T-helper 2 cell treated with Interferon-gamma antibody and Interleukin-4, amounts not matched to agents 5 μg/mL and 100 μg/mL, for 36 hours (primary cell): Measurements from ENCODE around the gene VAV1.

Experiments used
- DNase-seq: peaks from one replicate; pipeline ENCODE4 v3.0.0; 2021; ENCODE audit warnings: low spot score
- H3K27ac Mint-ChIP-seq: one replicate; pipeline ENCODE4 v1.8.0; 2021; ENCODE audit warnings: mild to moderate bottlenecking, mixed read lengths
- H3K27me3 Mint-ChIP-seq: one replicate; pipeline ENCODE4 v1.8.0; 2021; ENCODE audit warnings: low read depth, mixed read lengths
- H3K36me3 Mint-ChIP-seq: one replicate; pipeline ENCODE4 v1.8.0; 2021; ENCODE audit warnings: low read depth, mixed read lengths
- H3K4me1 Mint-ChIP-seq: one replicate; pipeline ENCODE4 v1.8.0; 2021; ENCODE audit warnings: low read depth, mixed read lengths
- H3K4me3 Mint-ChIP-seq: one replicate; pipeline ENCODE4 v1.8.0; 2022; ENCODE audit warnings: mild to moderate bottlenecking, moderate library complexity, mixed read lengths
- H3K9me3 Mint-ChIP-seq: one replicate; pipeline ENCODE4 v1.8.0; 2021; ENCODE audit warnings: mixed read lengths

VAV1 gene

GRCh38 chr19:6733338-6734095 is 39.0 kb upstream of the VAV1 start:
- no peak for DNase-seq
- Mint-ChIP-seq H3K36me3 (peaks cover 22% of the 10 kb centered on the region), H3K27me3 (no peaks in the 10 kb centered on the region), H3K9me3 (no peaks in the 10 kb centered on the region), H3K4me3 (no peak overlapping the region), H3K4me1 (peaks cover 18% of the 10 kb centered on the region), H3K27ac (no peak overlapping the region)

GRCh38 chr19:6734096-6734696 is 38.3 kb upstream of the VAV1 start:
- peaks cover 22% of the 10 kb centered on the region for H3K36me3 Mint-ChIP-seq
- no peak for DNase-seq
- no peaks in the 10 kb centered on the region for H3K9me3 Mint-ChIP-seq
- no peak overlapping the region for H3K4me3 Mint-ChIP-seq
- peaks cover 24% of the 10 kb centered on the region for H3K4me1 Mint-ChIP-seq
- H3K27me3 Mint-ChIP-seq = no peaks in the 10 kb centered on the region
- H3K27ac Mint-ChIP-seq = no peak overlapping the region

GRCh38 chr19:6735181-6735911 is 37.2 kb upstream of the VAV1 start:
- Mint-ChIP-seq H3K4me3 (peak overlapping the region; percentile 98), H3K36me3 (peaks cover 17% of the 10 kb centered on the region), H3K27me3 (no peaks in the 10 kb centered on the region), H3K9me3 (no peaks in the 10 kb centered on the region), H3K4me1 (peaks cover 26% of the 10 kb centered on the region), H3K27ac (peak overlapping the region; percentile 99)
- no peak for DNase-seq

- Mint-ChIP-seq H3K36me3 (peaks cover 17% of the 10 kb centered on the region), H3K4me1 (peaks cover 29% of the 10 kb centered on the region), H3K4me3 (peak overlapping the region; percentile 98), H3K27ac (peak overlapping the region; percentile 99), H3K27me3 (no peaks in the 10 kb centered on the region), H3K9me3 (no peaks in the 10 kb centered on the region)
- DNase-seq = peak; percentile 79
Observed at GRCh38 chr19:6736169-6736916, 36.2 kb upstream of the VAV1 start.

- peaks cover 18% of the 10 kb centered on the region for H3K36me3 Mint-ChIP-seq
- DNase-seq = no peak
- peak overlapping the region; percentile 98 for H3K4me3 Mint-ChIP-seq
- H3K4me1 Mint-ChIP-seq = peaks cover 29% of the 10 kb centered on the region
- H3K9me3 Mint-ChIP-seq = no peaks in the 10 kb centered on the region
- H3K27me3 Mint-ChIP-seq = no peaks in the 10 kb centered on the region
- peak overlapping the region; percentile 99 for H3K27ac Mint-ChIP-seq
Observed at GRCh38 chr19:6736917-6737283, 35.6 kb upstream of the VAV1 start.

- peaks cover 17% of the 10 kb centered on the region for H3K36me3 Mint-ChIP-seq
- H3K27me3 Mint-ChIP-seq = no peaks in the 10 kb centered on the region
- peak; percentile 100 for DNase-seq
- H3K4me3 Mint-ChIP-seq = peak within 1 kb of the TSS; percentile 98
- H3K27ac Mint-ChIP-seq = peak within 1 kb of the TSS; percentile 99
- peaks cover 29% of the 10 kb centered on the region for H3K4me1 Mint-ChIP-seq
- H3K9me3 Mint-ChIP-seq = no peaks in the 10 kb centered on the region
Observed at GRCh38 chr19:6737284-6737872, 35.1 kb upstream of the VAV1 start, which contains the start of gene GPR108. TSS of gene GPR108 (minus strand) at chr19:6737580. CDS start at chr19:6737576, 4 bp downstream.

- Mint-ChIP-seq H3K4me1 (peaks cover 29% of the 10 kb centered on the region), H3K27me3 (no peaks in the 10 kb centered on the region), H3K27ac (peak overlapping the region; percentile 99), H3K36me3 (peaks cover 14% of the 10 kb centered on the region), H3K9me3 (no peaks in the 10 kb centered on the region), H3K4me3 (peak overlapping the region; percentile 98)
- peak; percentile 79 for DNase-seq
Observed at GRCh38 chr19:6737873-6738786, 34.4 kb upstream of the VAV1 start.

- Mint-ChIP-seq H3K4me1 (peaks cover 29% of the 10 kb centered on the region), H3K9me3 (no peaks in the 10 kb centered on the region), H3K36me3 (peaks cover 20% of the 10 kb centered on the region), H3K27ac (peak overlapping the region; percentile 99), H3K4me3 (peak overlapping the region; percentile 98), H3K27me3 (no peaks in the 10 kb centered on the region)
- no peak for DNase-seq
Observed at GRCh38 chr19:6738787-6739389, 33.6 kb upstream of the VAV1 start.

GRCh38 chr19:6739390-6739882 is 33.1 kb upstream of the VAV1 start, which contains the start of gene TRIP10:
TSS of gene TRIP10 (plus strand) at chr19:6739680. CDS start at chr19:6739762, 82 bp downstream.
- Mint-ChIP-seq H3K4me1 (peaks cover 29% of the 10 kb centered on the region), H3K9me3 (no peaks in the 10 kb centered on the region), H3K36me3 (peaks cover 25% of the 10 kb centered on the region), H3K27ac (peak within 1 kb of the TSS; percentile 99), H3K4me3 (peak within 1 kb of the TSS; percentile 98), H3K27me3 (no peaks in the 10 kb centered on the region)
- DNase-seq = peak; percentile 81

- no peak overlapping the region for H3K27ac Mint-ChIP-seq
- DNase-seq = peak; percentile 32
- peak overlapping the region; percentile 84 for H3K4me3 Mint-ChIP-seq
- peaks cover 29% of the 10 kb centered on the region for H3K4me1 Mint-ChIP-seq
- peaks cover 24% of the 10 kb centered on the region for H3K36me3 Mint-ChIP-seq
- no peaks in the 10 kb centered on the region for H3K27me3 Mint-ChIP-seq
- H3K9me3 Mint-ChIP-seq = no peaks in the 10 kb centered on the region
Observed at GRCh38 chr19:6739883-6740588, 32.5 kb upstream of the VAV1 start.

- no peak for DNase-seq
- peaks cover 28% of the 10 kb centered on the region for H3K4me1 Mint-ChIP-seq
- no peak overlapping the region for H3K27ac Mint-ChIP-seq
- peaks cover 23% of the 10 kb centered on the region for H3K36me3 Mint-ChIP-seq
- H3K9me3 Mint-ChIP-seq = no peaks in the 10 kb centered on the region
- H3K4me3 Mint-ChIP-seq = peak overlapping the region; percentile 84
- H3K27me3 Mint-ChIP-seq = no peaks in the 10 kb centered on the region
Observed at GRCh38 chr19:6740589-6741343, 31.7 kb upstream of the VAV1 start.
